ENCODE measurements around the gene IL1RAPL1. TPM values are rescaled to one million over a fixed set of nuclear protein-coding genes. Genes with fewer than 3 reads are reported as not detected.

Gene IL1RAPL1
- 4.7 TPM for total RNA-seq
- long read RNA-seq, partial matches to known transcripts = 0 of 3 reads
- long read RNA-seq, other reads (novel, unspliced or antisense) = 3 of 3 reads

- no peak for DNase-seq
- intact Hi-C loops (cut with micrococcal nuclease) = loop anchor here (10.0 kb wide), 1 partner anchor 458 kb away; no protein-coding TSS in a partner anchor
- ATAC-seq = peak; percentile 89
These were observed at the start of gene IL1RAPL1 for GRCh38 chrX:28586981-28587551. Gene IL1RAPL1 (plus strand): TSS chrX:28587446.

- ATAC-seq (no peak), DNase-seq (no peak)
- intact Hi-C loops (cut with micrococcal nuclease) = no loop called here
These were observed 44.5 kb upstream of the IL1RAPL1 start for GRCh38 chrX:28542791-28543190.

GRCh38 chrX:28549838-28550237, 37.4 kb upstream of the IL1RAPL1 start:
- intact Hi-C loops (cut with micrococcal nuclease) = no loop called here
- ATAC-seq = no peak
- no peak for DNase-seq

- no peak for DNase-seq
- intact Hi-C loops (cut with micrococcal nuclease) = no loop called here
- no peak for ATAC-seq
These were observed 36.8 kb upstream of the IL1RAPL1 start for GRCh38 chrX:28550331-28550872.

- ATAC-seq (no peak), DNase-seq (no peak)
- intact Hi-C loops (cut with micrococcal nuclease) = no loop called here
These were observed 34.9 kb upstream of the IL1RAPL1 start for GRCh38 chrX:28552322-28552721.

GRCh38 chrX:28552882-28553829, 34.1 kb upstream of the IL1RAPL1 start:
- no peak for ATAC-seq
- intact Hi-C loops (cut with micrococcal nuclease) = no loop called here
- no peak for DNase-seq

- ATAC-seq (no peak), DNase-seq (no peak)
- intact Hi-C loops (cut with micrococcal nuclease) = no loop called here
These were observed 11.1 kb upstream of the IL1RAPL1 start for GRCh38 chrX:28576117-28576516.

GRCh38 chrX:28581522-28581921, 5.7 kb upstream of the IL1RAPL1 start:
- intact Hi-C loops (cut with micrococcal nuclease) = loop anchor here (10.0 kb wide), 1 partner anchor 463 kb away; no protein-coding TSS in a partner anchor
- ATAC-seq (no peak), DNase-seq (no peak)

- intact Hi-C loops (cut with micrococcal nuclease) = loop anchor here (10.0 kb wide), 1 partner anchor 462 kb away; no protein-coding TSS in a partner anchor
- DNase-seq (no peak), ATAC-seq (no peak)
These were observed 4.7 kb upstream of the IL1RAPL1 start for GRCh38 chrX:28582511-28582910.

GRCh38 chrX:28584025-28584424, 3.2 kb upstream of the IL1RAPL1 start:
- intact Hi-C loops (cut with micrococcal nuclease) = loop anchor here (10.0 kb wide), 1 partner anchor 461 kb away; no protein-coding TSS in a partner anchor
- no peak for ATAC-seq
- DNase-seq = no peak

- no peak for ATAC-seq
- intact Hi-C loops (cut with micrococcal nuclease) = loop anchor here (10.0 kb wide), 1 partner anchor 459 kb away; no protein-coding TSS in a partner anchor
These were observed 1.5 kb upstream of the IL1RAPL1 start for GRCh38 chrX:28585767-28586166.

GRCh38 chrX:28586286-28586685, 960 bp upstream of the IL1RAPL1 start:
- ATAC-seq = peak; percentile 77
- DNase-seq = no peak
- intact Hi-C loops (cut with micrococcal nuclease) = loop anchor here (10.0 kb wide), 1 partner anchor 459 kb away; no protein-coding TSS in a partner anchor

More at GRCh38 chrX:28585767-28586166, 1.5 kb upstream of the IL1RAPL1 start:
- no peak for DNase-seq

- ATAC-seq = no peak
- no peak for DNase-seq
- intact Hi-C loops (cut with micrococcal nuclease) = loop anchor here (10.0 kb wide), 1 partner anchor 456 kb away; no protein-coding TSS in a partner anchor
These were observed 1.8 kb downstream of the IL1RAPL1 start for GRCh38 chrX:28589046-28589445.

GRCh38 chrX:28590396-28590795, 3.1 kb downstream of the IL1RAPL1 start:
- intact Hi-C loops (cut with micrococcal nuclease) = no loop called here
- DNase-seq (no peak), ATAC-seq (peak; percentile 68)

GRCh38 chrX:28591542-28591941, 4.3 kb downstream of the IL1RAPL1 start:
- intact Hi-C loops (cut with micrococcal nuclease) = no loop called here
- ATAC-seq = peak; percentile 34

GRCh38 chrX:28595346-28595745, 8.1 kb downstream of the IL1RAPL1 start:
- intact Hi-C loops (cut with micrococcal nuclease) = no loop called here
- no peak for ATAC-seq

More at GRCh38 chrX:28591542-28591941, 4.3 kb downstream of the IL1RAPL1 start:
- no peak for DNase-seq

GRCh38 chrX:28599957-28600356, 12.7 kb downstream of the IL1RAPL1 start:
- ATAC-seq = no peak
- no peak for DNase-seq
- intact Hi-C loops (cut with micrococcal nuclease) = no loop called here

More at GRCh38 chrX:28595346-28595745, 8.1 kb downstream of the IL1RAPL1 start:
- no peak for DNase-seq

GRCh38 chrX:28609003-28609402, 21.8 kb downstream of the IL1RAPL1 start:
- no peak for DNase-seq
- intact Hi-C loops (cut with micrococcal nuclease) = no loop called here

GRCh38 chrX:28609917-28610613, 22.8 kb downstream of the IL1RAPL1 start:
- ATAC-seq (peak; percentile 78), DNase-seq (peak; percentile 74)
- intact Hi-C loops (cut with micrococcal nuclease) = no loop called here

More at GRCh38 chrX:28609003-28609402, 21.8 kb downstream of the IL1RAPL1 start:
- no peak for ATAC-seq

All from left ventricle myocardium superior (tissue), 1 donor.